NCI-H460 (cell line): Measurements from ENCODE around the gene AFAP1. TPM values are rescaled to one million over a fixed set of nuclear protein-coding genes. Genes with fewer than 3 reads are reported as not detected.

Source experiments
- DNase-seq: peaks from one replicate; pipeline ENCODE4 v3.0.0-alpha.2; 2016; ENCODE audit warnings: low read depth; ENCODE audit errors: extremely low read depth
- total RNA-seq: library from RNA; depleted of rRNA; stranded (reverse); fragments of >200 nt; shearing (Covaris generic); gene quantifications from 2 replicates; pipeline ENCODE4 v1.2.3, GENCODE V29; 2014

The AFAP1 gene
- total RNA-seq, 1 experiment from 2014 or later = 29.8 TPM

GRCh38 chr4:7733801-7734650, 205.6 kb downstream of the AFAP1 start:
- no peak for DNase-seq

GRCh38 chr4:7733201-7733600, 206.5 kb downstream of the AFAP1 start:
- no peak for DNase-seq

GRCh38 chr4:7732263-7732662, 207.4 kb downstream of the AFAP1 start:
- no peak for DNase-seq

- DNase-seq = no peak
Measured at GRCh38 chr4:7731437-7731836, 208.2 kb downstream of the AFAP1 start.

- no peak for DNase-seq
Measured at GRCh38 chr4:7727749-7728148, 211.9 kb downstream of the AFAP1 start.

- no peak for DNase-seq
Measured at GRCh38 chr4:7726665-7727413, 212.8 kb downstream of the AFAP1 start.

- DNase-seq = no peak
Measured at GRCh38 chr4:7725951-7726350, 213.7 kb downstream of the AFAP1 start.

GRCh38 chr4:7723625-7724024, 216.0 kb downstream of the AFAP1 start:
- DNase-seq = no peak

- no peak for DNase-seq
Measured at GRCh38 chr4:7722766-7723387, 216.8 kb downstream of the AFAP1 start.

- no peak for DNase-seq
Measured at GRCh38 chr4:7721984-7722551, 217.6 kb downstream of the AFAP1 start.

GRCh38 chr4:7719354-7720174, 220.1 kb downstream of the AFAP1 start:
- peak; percentile 14 for DNase-seq

GRCh38 chr4:7717946-7718490, 221.6 kb downstream of the AFAP1 start:
- no peak for DNase-seq

- DNase-seq = no peak
Measured at GRCh38 chr4:7717161-7717560, 222.5 kb downstream of the AFAP1 start.

GRCh38 chr4:7716010-7716721, 223.5 kb downstream of the AFAP1 start:
- DNase-seq = no peak

- no peak for DNase-seq
Measured at GRCh38 chr4:7715271-7716009, 224.2 kb downstream of the AFAP1 start.

- no peak for DNase-seq
Measured at GRCh38 chr4:7714738-7715137, 224.9 kb downstream of the AFAP1 start.

GRCh38 chr4:7714176-7714575, 225.5 kb downstream of the AFAP1 start:
- DNase-seq = no peak

- no peak for DNase-seq
Measured at GRCh38 chr4:7713757-7714156, 225.9 kb downstream of the AFAP1 start.
